Vagina (tissue), 2 donors: ENCODE measurements around the gene PRMT7.

Source experiments
- POLR2A ChIP-seq, 2 donors: fragments of 450-650 bp; IDR thresholded peaks; one replicate each; pipeline ENCODE4 v1.6.1; 2017; ENCODE audit warnings: antibody characterized with exemption in 2 of 2, mild to moderate bottlenecking in 2 of 2, moderate library complexity in 2 of 2
- TF ChIP-seq, protein P1 (sequence below), 3 experiments: fragments of 450-650 bp in 2 of 3; fragments of 200-600 bp in 1 of 3; sonication (generic) in 1 of 3; IDR thresholded peaks; one replicate each; pipeline ENCODE4 v1.5.1; 2017 to 2019; ENCODE audit warnings: antibody characterized with exemption in 3 of 3, mild to moderate bottlenecking in 2 of 3, moderate library complexity in 2 of 3

DNA sequence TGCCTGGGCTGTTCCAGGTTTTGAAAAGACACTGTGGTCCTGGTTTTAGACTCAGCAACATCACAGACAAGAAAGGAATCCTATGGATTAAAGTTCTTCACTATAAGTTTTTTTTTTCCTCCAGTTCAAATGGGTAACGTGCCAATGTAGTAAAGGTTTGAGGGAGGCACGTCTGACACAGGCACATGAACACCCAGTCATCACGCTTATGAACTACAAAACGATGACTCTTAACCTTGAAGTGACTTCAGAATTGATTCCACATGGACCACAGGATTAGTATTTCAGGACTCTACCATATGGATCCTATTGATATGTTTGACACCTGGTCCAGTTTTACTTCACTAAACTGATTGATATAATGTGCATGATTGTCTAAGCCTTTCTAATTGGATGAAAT, 2.3 kb downstream of the PRMT7 start:
- TF ChIP-seq POLR2A (IDR thresholded peaks at IDR 0.05), result no peak
- TF ChIP-seq, protein P1, sequence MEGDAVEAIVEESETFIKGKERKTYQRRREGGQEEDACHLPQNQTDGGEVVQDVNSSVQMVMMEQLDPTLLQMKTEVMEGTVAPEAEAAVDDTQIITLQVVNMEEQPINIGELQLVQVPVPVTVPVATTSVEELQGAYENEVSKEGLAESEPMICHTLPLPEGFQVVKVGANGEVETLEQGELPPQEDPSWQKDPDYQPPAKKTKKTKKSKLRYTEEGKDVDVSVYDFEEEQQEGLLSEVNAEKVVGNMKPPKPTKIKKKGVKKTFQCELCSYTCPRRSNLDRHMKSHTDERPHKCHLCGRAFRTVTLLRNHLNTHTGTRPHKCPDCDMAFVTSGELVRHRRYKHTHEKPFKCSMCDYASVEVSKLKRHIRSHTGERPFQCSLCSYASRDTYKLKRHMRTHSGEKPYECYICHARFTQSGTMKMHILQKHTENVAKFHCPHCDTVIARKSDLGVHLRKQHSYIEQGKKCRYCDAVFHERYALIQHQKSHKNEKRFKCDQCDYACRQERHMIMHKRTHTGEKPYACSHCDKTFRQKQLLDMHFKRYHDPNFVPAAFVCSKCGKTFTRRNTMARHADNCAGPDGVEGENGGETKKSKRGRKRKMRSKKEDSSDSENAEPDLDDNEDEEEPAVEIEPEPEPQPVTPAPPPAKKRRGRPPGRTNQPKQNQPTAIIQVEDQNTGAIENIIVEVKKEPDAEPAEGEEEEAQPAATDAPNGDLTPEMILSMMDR (IDR thresholded peaks at IDR 0.05), result no peak
